Suppressor macrophage (primary cell): ENCODE measurements around the gene NFIC.

Experiments
- DNase-seq, 4 experiments: peaks; one replicate each; pipeline ENCODE4 v3.0.0-alpha.2; 2020 to 2022

Gene NFIC

GRCh38 chr19:3359919-3360420 lies 6.4 kb upstream of the NFIC start:
- peak in 3 of 4 experiments; percentile 26 to 81 (median 67) for DNase-seq

GRCh38 chr19:3360421-3361383 lies 5.7 kb upstream of the NFIC start:
- peak; percentile 53 to 86 (median 73) for DNase-seq

- no peak for DNase-seq
These were observed 4.8 kb upstream of the NFIC start for GRCh38 chr19:3361384-3362216.

- DNase-seq = no peak
These were observed 4.0 kb upstream of the NFIC start for GRCh38 chr19:3362217-3362906.

- DNase-seq = no peak
These were observed 2.4 kb upstream of the NFIC start for GRCh38 chr19:3363841-3364500.

- no peak for DNase-seq
These were observed 1.9 kb upstream of the NFIC start for GRCh38 chr19:3364501-3364858.

- DNase-seq = no peak
These were observed 1.1 kb upstream of the NFIC start for GRCh38 chr19:3365093-3365835.

GRCh38 chr19:3366753-3367627 lies 607 bp downstream of the NFIC start:
- peak; percentile 30 to 62 (median 44) for DNase-seq

- DNase-seq = peak in 3 of 4 experiments; percentile 21 to 54 (median 38)
These were observed 1.5 kb downstream of the NFIC start for GRCh38 chr19:3367628-3368440.

GRCh38 chr19:3368441-3368795 lies 2.0 kb downstream of the NFIC start:
- DNase-seq = no peak

GRCh38 chr19:3368848-3369336 lies 2.5 kb downstream of the NFIC start:
- DNase-seq = peak in 1 of 4 experiments; percentile 27

- DNase-seq = peak; percentile 73 to 82 (median 80)
These were observed 3.2 kb downstream of the NFIC start for GRCh38 chr19:3369337-3370213.

GRCh38 chr19:3370214-3370720 lies 3.9 kb downstream of the NFIC start:
- no peak for DNase-seq

GRCh38 chr19:3370728-3371591 lies 4.6 kb downstream of the NFIC start:
- peak; percentile 28 to 56 (median 56) for DNase-seq

GRCh38 chr19:3372413-3372812 lies 6.0 kb downstream of the NFIC start:
- DNase-seq = no peak

- DNase-seq = no peak
These were observed 7.6 kb downstream of the NFIC start for GRCh38 chr19:3373971-3374368.
